A673 (cell line): Measurements from ENCODE around the gene KIDINS220.

Experiments used
- CTCF ChIP-seq: fragments of 300-800, 200-600 bp; sonication (generic); conservative IDR thresholded peaks from 2 replicates; pipeline ENCODE4 v1.5.1; 2017; ENCODE audit warnings: low read depth, mild to moderate bottlenecking, antibody characterized with exemption, low read length, moderate library complexity, mixed read lengths
- EZH2 ChIP-seq: fragments of 200-600 bp; sonication (generic); IDR thresholded peaks from 2 replicates; pipeline ENCODE4 v1.6.1; 2017; ENCODE audit warnings: borderline replicate concordance, low read depth, mild to moderate bottlenecking, mixed read lengths, antibody characterized with exemption, low read length; ENCODE audit not compliant: poor library complexity, severe bottlenecking

GRCh38 chr2:8822218-8822617 lies 15.2 kb downstream of the KIDINS220 start:
- TF ChIP-seq CTCF (no peak), EZH2 (no peak)
